ENCODE data around the gene RASD1. TPM values are rescaled to one million over a fixed set of nuclear protein-coding genes. Genes with fewer than 3 reads are reported as not detected.

The RASD1 gene
- total and polyA plus RNA-seq, 4 donors, result 0.89 to 46.7 (median 14.7) TPM

GRCh38 chr17:17502741-17503565 is 6.8 kb upstream of the RASD1 start:
- Histone ChIP-seq H3K9me3 (ENCODE audit: control insufficient read depth in 4 of 4, low read length in 3 of 4) (no peaks in the 10 kb centered on the region), H3K9ac (ENCODE audit: low read depth in 1 of 2, low read length in 2 of 2) (no peak overlapping the region), H3K36me3 (ENCODE audit: control insufficient read depth in 4 of 4, insufficient read depth in 3 of 4, low read depth in 1 of 4, low read length in 3 of 4) (peaks cover 0 to 2% (median under 1%) of the 10 kb centered on the region in 4 donors), H3K4me3 (ENCODE audit: low read depth in 1 of 3, low read length in 3 of 3) (no peak overlapping the region), H3K4me1 (ENCODE audit: control insufficient read depth in 4 of 4, insufficient read depth in 4 of 4, low read length in 3 of 4) (no peaks in the 10 kb centered on the region), H3K27me3 (ENCODE audit: control insufficient read depth in 4 of 4, insufficient read depth in 4 of 4, low read length in 3 of 4) (no peaks in the 10 kb centered on the region), H3K27ac (ENCODE audit: low read depth in 1 of 2, low read length in 2 of 2) (no peak overlapping the region)
- no peak for DNase-seq (ENCODE audit: low spot score)
- 92% methylated on average over 21 of the region's 21 CpGs for WGBS
- TF ChIP-seq FOXA2 (IDR thresholded peaks at IDR 0.05) (no peak), NR2F2 (IDR thresholded peaks at IDR 0.05) (no peak), TAF1 (conservative IDR thresholded peaks at IDR 0.05) (no peak), RAD21 (IDR thresholded peaks at IDR 0.05) (no peak), GABPA (IDR thresholded peaks at IDR 0.05 in 1 of 2, conservative IDR thresholded peaks at IDR 0.05 in 1 of 2) (no peak), SP1 (IDR thresholded peaks at IDR 0.05) (no peak), EGR1 (IDR thresholded peaks at IDR 0.05; ENCODE audit: low read depth in 2 of 2) (no peak), CTCF (IDR thresholded peaks at IDR 0.05; ENCODE audit: low read depth, low read length, missing input control) (no peak), ATF3 (IDR thresholded peaks at IDR 0.05) (no peak)

- 81% methylated on average over 14 of the region's 14 CpGs for WGBS
- no peak for DNase-seq (ENCODE audit: low spot score)
These were observed 4.9 kb upstream of the RASD1 start for GRCh38 chr17:17500999-17501605.

More at GRCh38 chr17:17500999-17501605, 4.9 kb upstream of the RASD1 start:
- no peaks in the 10 kb centered on the region for H3K4me1 ChIP-seq (ENCODE audit: control insufficient read depth in 4 of 4, insufficient read depth in 4 of 4, low read length in 3 of 4)
- H3K27ac ChIP-seq (ENCODE audit: low read depth in 1 of 2, low read length in 2 of 2), result no peak overlapping the region
- no peaks in the 10 kb centered on the region for H3K9me3 ChIP-seq (ENCODE audit: control insufficient read depth in 4 of 4, low read length in 3 of 4)
- no peak overlapping the region for H3K9ac ChIP-seq (ENCODE audit: low read depth in 1 of 2, low read length in 2 of 2)
- H3K36me3 ChIP-seq (ENCODE audit: control insufficient read depth in 4 of 4, insufficient read depth in 3 of 4, low read depth in 1 of 4, low read length in 3 of 4), result peaks cover 0 to 2% (median 0%) of the 10 kb centered on the region in 4 donors
- H3K4me3 ChIP-seq (ENCODE audit: low read depth in 1 of 3, low read length in 3 of 3), result no peak overlapping the region
- no peaks in the 10 kb centered on the region for H3K27me3 ChIP-seq (ENCODE audit: control insufficient read depth in 4 of 4, insufficient read depth in 4 of 4, low read length in 3 of 4)
- TF ChIP-seq SP1 (IDR thresholded peaks at IDR 0.05) (no peak), RAD21 (IDR thresholded peaks at IDR 0.05) (peak in 1 of 2 donors; percentile 75), NR2F2 (IDR thresholded peaks at IDR 0.05) (no peak), EGR1 (IDR thresholded peaks at IDR 0.05; ENCODE audit: low read depth in 2 of 2) (no peak), JUND (IDR thresholded peaks at IDR 0.05) (no peak), FOXA1 (IDR thresholded peaks at IDR 0.05) (no peak), MAX (IDR thresholded peaks at IDR 0.05) (no peak), HNF4G (IDR thresholded peaks at IDR 0.05) (no peak), CTCF (IDR thresholded peaks at IDR 0.05; ENCODE audit: low read depth, low read length, missing input control) (no peak)

Data from liver (tissue), 9 donors.